COLO668 (cell line): ENCODE data around the gene RREB1.

Source experiments
- DNase-seq: peaks from one replicate; lab custom pipeline; 2025; ENCODE audit not compliant: unreplicated experiment; lab: John Stamatoyannopoulos, UW

Gene RREB1

GRCh38 chr6:7121700-7122241 lies 14.0 kb downstream of the RREB1 start:
- no peak for DNase-seq

DNA sequence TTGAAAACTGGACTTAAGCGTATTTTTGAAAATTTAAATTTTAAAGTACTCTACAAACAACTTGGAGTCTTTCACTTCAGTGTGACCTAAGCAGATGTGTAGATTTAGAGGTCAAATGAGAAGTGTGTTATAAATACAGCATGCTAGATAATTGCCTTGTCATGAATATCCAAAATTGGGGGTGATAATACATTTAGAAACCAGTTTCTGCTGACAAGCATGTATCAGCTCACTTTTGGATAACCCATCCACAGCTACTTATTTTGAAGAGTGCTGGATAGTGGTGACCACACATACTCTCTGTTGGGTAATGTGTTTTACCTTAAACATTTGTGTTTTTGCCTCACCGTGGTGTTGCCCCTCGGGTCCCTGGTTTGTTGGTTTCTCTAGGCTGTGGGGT lies 14.9 kb downstream of the RREB1 start:
- no peak for DNase-seq

GRCh38 chr6:7124114-7124513 lies 16.4 kb downstream of the RREB1 start:
- no peak for DNase-seq

DNA sequence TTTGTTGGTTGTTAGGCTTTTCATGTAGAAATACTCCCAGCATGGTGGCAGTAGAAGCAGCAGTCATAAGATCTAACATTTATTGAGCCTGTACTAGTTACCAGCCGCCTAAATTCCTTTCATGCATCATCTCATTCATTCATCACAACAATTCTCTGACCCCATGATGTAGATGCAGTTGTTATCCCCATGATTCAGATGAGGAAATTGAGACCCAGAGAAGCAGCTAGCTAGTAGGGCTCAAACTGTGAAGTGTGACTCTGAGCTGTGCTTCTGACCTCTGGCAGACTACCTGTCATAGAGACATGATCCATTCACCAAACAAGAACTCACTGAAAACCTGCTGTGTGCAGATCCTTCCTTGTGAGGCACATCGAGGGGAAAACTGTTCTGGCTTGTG lies 16.9 kb downstream of the RREB1 start:
- no peak for DNase-seq

DNA sequence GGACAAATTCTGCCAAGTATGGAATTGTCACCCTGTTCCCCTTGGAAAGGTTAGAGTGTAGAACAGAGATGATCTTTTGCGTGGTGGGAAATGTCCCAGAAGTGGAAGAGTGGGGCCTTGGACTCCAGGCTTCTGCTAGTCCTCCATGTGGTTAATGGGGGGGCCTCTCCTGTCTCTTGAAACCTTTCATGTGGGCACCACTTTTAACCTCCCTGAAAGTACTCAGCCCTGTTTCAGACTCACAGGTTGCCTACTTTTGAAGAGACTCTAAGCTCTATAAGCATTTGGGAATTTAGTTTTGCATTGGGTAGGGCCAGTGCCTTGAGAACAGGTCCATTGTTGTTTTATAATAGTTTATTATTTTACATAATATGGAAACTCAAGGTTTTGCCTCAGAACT lies 17.5 kb downstream of the RREB1 start:
- DNase-seq = no peak

DNA sequence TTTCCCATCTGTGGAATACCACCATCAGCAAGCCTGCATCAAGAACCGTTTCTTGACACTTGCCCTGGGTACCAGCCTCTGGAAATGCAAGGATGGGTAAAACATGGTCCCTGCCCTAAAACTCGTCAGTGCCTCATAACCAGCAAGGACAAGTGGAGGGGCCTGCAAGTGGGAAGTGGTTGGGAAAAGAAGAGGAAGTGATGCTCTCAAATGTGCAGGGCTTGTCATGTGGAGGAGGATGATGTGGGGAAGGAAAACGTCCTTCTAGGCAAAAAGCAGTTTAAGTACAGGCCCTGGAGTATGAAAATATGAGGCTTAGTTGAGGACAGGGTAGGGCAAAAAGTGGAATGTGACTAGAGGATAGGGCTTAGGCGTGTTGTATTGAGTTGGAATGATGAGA lies 19.0 kb downstream of the RREB1 start:
- DNase-seq = no peak

GRCh38 chr6:7127680-7128079 lies 19.9 kb downstream of the RREB1 start:
- no peak for DNase-seq

GRCh38 chr6:7129360-7129759 lies 21.6 kb downstream of the RREB1 start:
- DNase-seq = peak; percentile 8

DNA sequence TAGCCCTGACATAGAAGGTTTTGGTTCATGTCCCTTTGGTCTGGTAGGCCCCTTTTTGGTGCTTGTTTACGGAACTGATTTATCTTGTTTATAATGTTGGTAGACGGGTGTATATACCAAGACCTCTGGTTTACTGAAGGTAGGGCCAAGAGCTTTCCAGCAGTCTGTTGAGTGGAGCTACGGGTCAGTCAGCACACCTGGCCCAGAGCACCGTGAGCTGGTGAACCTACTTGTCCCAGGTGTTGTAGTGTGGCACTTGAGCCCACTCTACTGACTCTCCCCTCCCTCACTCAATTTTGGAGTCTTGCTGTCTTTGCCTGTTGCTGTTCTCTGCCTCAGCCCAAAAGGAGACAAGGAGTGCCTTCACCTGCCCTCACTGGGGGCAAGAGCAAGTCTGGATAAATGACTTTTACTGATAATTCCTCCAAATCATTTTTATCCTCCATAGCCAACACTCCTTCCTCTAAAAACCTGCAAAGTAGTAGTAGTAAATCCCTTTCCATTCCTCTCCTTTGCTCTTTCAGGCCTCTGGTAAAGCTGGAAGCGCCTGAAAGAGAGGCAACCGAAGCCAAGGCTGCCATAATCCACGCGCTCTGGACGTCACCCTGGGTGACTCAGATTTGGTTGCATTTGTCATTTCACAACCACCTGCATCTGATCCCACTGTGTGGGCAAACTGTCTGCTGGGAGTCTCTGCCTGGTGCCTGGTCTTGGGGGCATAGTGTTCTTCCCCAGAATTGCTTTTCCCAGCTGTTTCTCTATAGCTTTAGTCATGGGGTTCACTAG lies 22.2 kb downstream of the RREB1 start:
- DNase-seq = peak; percentile 6

DNA sequence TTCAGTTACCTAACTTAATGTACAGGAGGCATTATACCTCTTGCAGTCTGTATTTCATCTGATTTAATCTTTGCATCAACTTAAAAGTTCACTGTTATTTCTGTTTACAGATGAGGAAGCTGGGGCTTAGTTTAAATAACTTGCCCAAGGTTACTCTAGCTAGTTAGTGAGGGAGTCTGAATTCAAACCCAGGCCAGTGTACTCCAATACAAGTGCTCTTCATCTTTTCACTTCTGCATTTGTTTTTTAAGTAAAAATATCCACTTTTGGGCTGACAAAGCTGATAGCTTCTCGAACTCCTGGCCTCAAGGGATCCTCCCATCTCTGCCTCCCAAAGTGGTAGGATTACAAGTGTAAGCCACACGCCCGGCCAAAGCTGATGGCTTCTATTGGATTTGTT lies 23.6 kb downstream of the RREB1 start:
- DNase-seq = no peak

DNA sequence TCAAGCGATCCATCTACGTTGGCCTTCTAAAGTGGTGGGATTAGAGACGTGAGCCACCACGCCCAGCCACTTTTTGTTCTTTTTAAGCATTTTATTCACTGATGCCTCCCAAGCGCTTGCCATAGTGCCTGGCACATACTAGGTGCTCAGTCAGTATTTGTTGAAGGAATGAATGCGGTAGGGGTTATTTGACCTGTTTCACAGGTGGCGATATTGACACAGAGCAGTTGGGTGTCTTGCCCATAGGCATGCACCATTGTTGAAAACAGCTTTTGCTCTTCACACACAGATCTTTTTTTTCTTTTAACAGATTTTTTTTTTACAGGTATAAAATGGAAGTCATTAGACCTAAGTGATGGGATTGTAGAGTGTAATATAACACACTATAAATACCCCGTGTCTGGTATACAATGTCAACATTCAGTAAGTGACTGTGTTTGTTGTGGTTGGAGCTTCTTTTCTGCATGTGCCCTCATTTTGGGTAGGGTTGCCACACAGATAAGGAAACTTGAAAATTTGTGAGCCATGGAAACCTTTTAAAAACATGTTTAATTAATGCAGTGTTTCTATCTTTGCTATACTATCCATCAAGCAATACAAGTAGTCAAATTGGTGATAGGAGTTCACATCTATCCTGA lies 24.8 kb downstream of the RREB1 start:
- peak; percentile 8 for DNase-seq

- DNase-seq = no peak
Measured at GRCh38 chr6:7134999-7135745, 27.4 kb downstream of the RREB1 start.

DNA sequence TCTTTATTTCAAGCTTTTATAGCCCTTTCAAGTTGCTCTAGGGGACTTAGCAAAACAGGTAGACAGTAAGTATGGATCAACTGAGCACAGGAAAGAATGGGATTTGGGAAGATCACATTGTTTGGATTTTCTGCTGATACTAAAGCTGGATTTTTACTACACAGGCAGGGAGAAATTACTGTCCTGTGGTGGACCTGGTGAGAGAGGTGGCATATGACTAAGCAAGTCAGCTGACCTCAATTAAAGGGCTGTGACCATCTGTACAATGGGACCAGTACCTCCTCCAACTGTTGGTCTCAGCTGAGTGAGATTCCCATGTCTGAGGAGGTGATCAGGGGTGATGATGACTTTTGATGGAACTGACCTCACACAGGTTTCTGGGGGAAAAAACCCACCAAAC lies 28.0 kb downstream of the RREB1 start:
- DNase-seq = no peak

DNA sequence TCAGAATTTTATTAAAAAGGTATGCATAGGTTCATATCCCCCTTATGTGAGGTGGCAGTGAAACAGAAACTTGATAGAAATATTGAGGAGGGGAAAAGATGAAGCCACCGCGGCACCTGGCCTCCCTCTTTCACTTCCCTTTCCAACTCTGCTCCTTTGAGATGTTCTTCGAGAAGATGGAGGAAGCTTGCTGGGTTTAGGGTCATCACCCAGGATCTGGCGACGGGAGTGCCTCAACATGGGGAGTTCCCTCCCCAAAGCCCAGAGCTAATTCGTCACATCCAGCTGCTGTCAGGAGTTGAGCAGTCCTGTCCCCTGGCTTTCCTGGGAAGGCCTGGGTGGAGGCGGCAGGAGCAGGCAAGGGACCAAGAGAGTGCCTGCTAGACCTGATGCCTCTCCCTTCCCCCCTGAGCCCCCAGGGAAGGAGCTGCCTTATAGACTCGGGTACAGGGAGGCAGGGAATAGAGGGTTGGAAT lies 29.1 kb downstream of the RREB1 start:
- no peak for DNase-seq

DNA sequence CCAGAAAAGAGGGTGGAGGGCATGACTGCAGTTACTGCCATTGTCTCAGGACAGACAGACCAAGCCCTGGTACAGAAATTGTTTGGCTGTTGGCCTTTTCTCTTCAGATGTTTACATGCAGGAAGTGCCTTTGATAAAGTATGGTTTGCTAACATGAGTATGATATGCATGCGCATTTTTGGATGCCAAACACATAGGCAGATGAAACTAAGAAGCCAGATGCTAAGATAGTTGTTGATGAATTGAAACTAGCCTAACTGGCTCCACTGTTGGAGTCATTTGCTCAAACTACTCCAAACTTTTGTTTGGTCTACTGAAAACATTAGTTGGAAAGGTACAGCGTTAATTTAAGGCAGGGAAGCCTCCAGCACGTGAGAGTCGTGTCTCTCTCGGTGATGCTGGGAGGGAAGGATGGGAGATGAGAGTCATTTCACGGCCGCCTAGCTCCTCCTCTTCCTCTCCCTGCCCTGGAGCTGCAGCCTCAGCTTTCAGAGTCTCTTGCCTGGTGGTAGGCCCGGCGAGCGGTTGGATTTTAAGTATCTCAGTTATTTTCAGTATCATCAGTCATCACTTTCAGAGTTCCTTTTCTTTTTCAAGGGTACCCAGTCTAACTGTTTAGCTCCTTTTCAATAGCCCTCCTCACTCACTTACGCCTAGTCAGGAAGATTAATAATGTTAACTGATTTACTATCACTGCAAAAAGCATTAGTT lies 29.7 kb downstream of the RREB1 start:
- DNase-seq = peak; percentile 9

DNA sequence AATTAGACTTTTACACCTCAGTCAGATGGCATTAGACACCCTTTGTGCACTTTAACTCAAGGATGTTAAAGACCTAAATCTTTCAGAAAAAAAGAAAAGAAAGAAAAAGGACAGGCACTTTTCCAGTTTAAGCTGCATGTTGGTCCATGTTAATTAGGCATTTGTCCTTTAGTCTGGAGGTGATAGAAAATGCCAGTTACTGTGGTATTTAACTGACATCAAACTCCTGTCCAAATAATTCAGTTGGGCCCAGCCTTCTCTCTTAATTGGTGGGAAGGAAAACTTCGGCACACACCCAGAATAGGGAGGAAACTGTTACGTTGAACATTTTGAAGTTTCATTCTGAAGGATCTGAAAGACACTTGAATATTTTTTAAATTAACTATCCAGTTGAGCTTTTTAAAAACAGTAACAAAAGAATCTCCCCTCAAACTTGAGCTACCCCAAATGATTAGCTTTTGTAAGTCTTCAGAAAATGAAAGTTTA lies 30.3 kb downstream of the RREB1 start:
- no peak for DNase-seq

DNA sequence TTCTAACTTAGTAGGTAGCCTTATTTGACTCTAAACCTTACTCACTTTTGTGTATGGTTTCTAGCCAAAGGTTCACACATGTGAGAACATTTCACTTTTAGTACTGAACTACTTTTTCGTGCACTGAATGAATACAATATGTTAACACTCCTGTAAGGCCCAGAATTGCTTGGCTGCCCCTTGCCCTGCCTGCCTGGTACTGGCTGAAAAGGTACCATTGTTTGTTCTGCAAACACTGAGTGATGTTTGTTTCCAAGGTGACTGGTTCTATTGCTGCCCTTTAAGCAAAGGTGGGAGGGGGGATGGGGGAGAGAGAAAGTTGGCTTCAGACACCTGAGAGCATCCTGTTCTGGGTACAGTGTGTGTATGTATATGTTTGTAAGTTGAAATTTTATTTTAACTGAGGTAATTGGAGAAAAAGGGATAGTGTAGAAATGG lies 31.2 kb downstream of the RREB1 start:
- DNase-seq = peak; percentile 77

GRCh38 chr6:7139835-7140470 lies 32.2 kb downstream of the RREB1 start:
- no peak for DNase-seq

DNA sequence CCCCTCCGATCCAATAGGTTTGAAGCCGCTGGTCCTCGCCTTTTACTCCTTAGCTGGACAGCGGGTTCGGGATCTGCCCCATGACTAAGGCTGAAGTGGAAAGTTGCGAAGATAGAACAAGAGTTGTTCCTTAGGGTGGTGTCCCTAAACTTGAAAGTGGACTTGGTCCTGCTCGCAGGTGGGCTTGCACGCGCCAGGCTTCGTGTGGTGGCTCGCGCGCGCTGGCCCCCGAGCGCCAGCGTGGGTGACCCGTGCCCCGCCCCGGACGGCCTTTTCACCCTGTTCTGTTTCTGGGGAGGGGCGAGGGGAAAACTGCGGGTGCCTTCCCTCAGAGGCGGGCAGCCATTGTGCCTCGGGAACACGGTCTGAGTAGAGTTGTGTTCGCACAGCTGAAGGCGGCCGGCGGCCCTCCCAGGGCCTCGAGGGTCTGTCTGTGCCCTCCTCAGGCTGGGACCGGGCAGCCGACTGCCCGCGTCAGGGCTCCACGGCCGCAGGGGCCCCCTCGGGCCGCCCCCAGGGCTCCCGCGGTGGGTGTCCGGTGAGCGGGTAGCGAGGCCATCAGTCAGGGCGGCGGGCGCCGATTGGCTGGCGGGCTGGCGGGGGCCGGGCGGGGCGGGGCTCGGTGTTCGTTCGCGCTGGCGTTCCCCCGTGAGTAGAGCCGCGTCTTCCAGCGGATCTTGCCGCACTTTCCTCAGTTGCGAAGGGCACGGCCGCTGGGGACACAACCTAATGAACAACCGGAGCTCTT lies 33.0 kb downstream of the RREB1 start:
- DNase-seq = peak; percentile 85
